HL-60 (cell line): ENCODE results near the gene EPHA1.
"Not testable (repeated sequence)": the region's sequence is repeated elsewhere in the genome, so short reads cannot be mapped to it uniquely, and the experiment has no call there.

Experiments
- DNase-seq, 2 experiments: peaks; one replicate each; pipeline ENCODE4 v3.0.0-alpha.2; 2010 to 2020; ENCODE audit warnings: low read depth in 1 of 2, low spot score in 1 of 2
- H3K27ac ChIP-seq: fragments of 250-450 bp; sonication (Bioruptor Pico); replicated peaks from 2 replicates; pipeline ENCODE4 v1.5.1; 2020; ENCODE audit warnings: mild to moderate bottlenecking, moderate library complexity
- H3K27me3 ChIP-seq: fragments of 250-450 bp; sonication (Bioruptor Pico); 2 replicates; pipeline ENCODE4 v1.5.1; 2021; ENCODE audit warnings: mild to moderate bottlenecking, moderate library complexity; ENCODE audit not compliant: insufficient read depth, poor library complexity, severe bottlenecking
- H3K4me3 ChIP-seq: replicated peaks from 2 replicates; pipeline ENCODE4 v1.5.1; 2011; ENCODE audit warnings: mild to moderate bottlenecking, control low read depth, low read length; ENCODE audit not compliant: insufficient read depth
- GABPA ChIP-seq: IDR thresholded peaks from 2 replicates; pipeline ENCODE4 v1.6.1; 2012; ENCODE audit warnings: low read depth
- POLR2AphosphoS5 ChIP-seq: IDR thresholded peaks from 2 replicates; pipeline ENCODE4 v1.6.1; 2012; ENCODE audit warnings: low read depth
- SPI1 ChIP-seq: IDR thresholded peaks from 2 replicates; pipeline ENCODE4 v1.6.1; 2012; ENCODE audit warnings: low read depth, mild to moderate bottlenecking, borderline replicate concordance
- TF ChIP-seq, protein P1 (sequence below): IDR thresholded peaks from 2 replicates; pipeline ENCODE4 v1.6.1; 2012; ENCODE audit warnings: low read depth; ENCODE audit not compliant: insufficient replicate concordance
- TF ChIP-seq, protein P2 (sequence below): IDR thresholded peaks from one replicate; pipeline ENCODE4 v1.5.1; 2011; ENCODE audit warnings: low read length, control low read depth, inconsistent platforms; ENCODE audit not compliant: insufficient read depth

EPHA1 gene

GRCh38 chr7:143426479-143427142 is 18.0 kb upstream of the EPHA1 start:
- H3K27ac ChIP-seq: no peak overlapping the region
- no peaks in the 10 kb centered on the region for H3K27me3 ChIP-seq
- no peak for TF ChIP-seq POLR2AphosphoS5
- TF ChIP-seq SPI1: no peak
- TF ChIP-seq GABPA: no peak
- TF ChIP-seq, protein P1, sequence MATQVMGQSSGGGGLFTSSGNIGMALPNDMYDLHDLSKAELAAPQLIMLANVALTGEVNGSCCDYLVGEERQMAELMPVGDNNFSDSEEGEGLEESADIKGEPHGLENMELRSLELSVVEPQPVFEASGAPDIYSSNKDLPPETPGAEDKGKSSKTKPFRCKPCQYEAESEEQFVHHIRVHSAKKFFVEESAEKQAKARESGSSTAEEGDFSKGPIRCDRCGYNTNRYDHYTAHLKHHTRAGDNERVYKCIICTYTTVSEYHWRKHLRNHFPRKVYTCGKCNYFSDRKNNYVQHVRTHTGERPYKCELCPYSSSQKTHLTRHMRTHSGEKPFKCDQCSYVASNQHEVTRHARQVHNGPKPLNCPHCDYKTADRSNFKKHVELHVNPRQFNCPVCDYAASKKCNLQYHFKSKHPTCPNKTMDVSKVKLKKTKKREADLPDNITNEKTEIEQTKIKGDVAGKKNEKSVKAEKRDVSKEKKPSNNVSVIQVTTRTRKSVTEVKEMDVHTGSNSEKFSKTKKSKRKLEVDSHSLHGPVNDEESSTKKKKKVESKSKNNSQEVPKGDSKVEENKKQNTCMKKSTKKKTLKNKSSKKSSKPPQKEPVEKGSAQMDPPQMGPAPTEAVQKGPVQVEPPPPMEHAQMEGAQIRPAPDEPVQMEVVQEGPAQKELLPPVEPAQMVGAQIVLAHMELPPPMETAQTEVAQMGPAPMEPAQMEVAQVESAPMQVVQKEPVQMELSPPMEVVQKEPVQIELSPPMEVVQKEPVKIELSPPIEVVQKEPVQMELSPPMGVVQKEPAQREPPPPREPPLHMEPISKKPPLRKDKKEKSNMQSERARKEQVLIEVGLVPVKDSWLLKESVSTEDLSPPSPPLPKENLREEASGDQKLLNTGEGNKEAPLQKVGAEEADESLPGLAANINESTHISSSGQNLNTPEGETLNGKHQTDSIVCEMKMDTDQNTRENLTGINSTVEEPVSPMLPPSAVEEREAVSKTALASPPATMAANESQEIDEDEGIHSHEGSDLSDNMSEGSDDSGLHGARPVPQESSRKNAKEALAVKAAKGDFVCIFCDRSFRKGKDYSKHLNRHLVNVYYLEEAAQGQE: no peak
- TF ChIP-seq, protein P2, sequence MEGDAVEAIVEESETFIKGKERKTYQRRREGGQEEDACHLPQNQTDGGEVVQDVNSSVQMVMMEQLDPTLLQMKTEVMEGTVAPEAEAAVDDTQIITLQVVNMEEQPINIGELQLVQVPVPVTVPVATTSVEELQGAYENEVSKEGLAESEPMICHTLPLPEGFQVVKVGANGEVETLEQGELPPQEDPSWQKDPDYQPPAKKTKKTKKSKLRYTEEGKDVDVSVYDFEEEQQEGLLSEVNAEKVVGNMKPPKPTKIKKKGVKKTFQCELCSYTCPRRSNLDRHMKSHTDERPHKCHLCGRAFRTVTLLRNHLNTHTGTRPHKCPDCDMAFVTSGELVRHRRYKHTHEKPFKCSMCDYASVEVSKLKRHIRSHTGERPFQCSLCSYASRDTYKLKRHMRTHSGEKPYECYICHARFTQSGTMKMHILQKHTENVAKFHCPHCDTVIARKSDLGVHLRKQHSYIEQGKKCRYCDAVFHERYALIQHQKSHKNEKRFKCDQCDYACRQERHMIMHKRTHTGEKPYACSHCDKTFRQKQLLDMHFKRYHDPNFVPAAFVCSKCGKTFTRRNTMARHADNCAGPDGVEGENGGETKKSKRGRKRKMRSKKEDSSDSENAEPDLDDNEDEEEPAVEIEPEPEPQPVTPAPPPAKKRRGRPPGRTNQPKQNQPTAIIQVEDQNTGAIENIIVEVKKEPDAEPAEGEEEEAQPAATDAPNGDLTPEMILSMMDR: no peak
- no peak for DNase-seq
- H3K4me3 ChIP-seq: no peak overlapping the region

GRCh38 chr7:143424476-143424875 is 15.8 kb upstream of the EPHA1 start:
- DNase-seq, H3K27ac ChIP-seq, H3K27me3 ChIP-seq, H3K4me3 ChIP-seq: not testable (repeated sequence)

DNA sequence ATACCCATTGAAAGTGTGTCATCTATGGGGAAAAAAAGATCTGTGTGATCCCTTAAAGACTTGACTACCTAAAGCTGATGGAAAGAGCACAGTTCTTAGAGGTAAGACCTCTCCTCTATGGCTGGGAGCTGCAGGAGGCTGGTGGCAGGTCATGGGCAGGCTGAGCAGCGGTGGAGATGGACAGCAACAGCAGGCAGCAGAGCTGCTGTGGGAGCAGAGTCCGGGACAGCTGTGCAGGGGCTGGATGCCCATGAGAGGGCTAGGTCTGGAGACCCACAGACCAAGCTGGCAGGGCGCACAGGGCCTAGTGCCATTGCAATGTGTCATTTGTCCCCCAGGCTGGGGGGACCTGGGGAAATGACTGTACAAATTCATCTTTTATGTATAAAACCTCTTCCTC is 13.4 kb upstream of the EPHA1 start:
- Histone ChIP-seq H3K27ac (no peak overlapping the region), H3K27me3 (no peaks in the 10 kb centered on the region), H3K4me3 (no peak overlapping the region)
- no peak for DNase-seq
- no peak for TF ChIP-seq GABPA
- no peak for TF ChIP-seq POLR2AphosphoS5
- TF ChIP-seq SPI1: no peak
- TF ChIP-seq, protein P2: no peak
- TF ChIP-seq, protein P1: no peak

- not testable (repeated sequence) for DNase-seq, H3K27me3 ChIP-seq, H3K27ac ChIP-seq, H3K4me3 ChIP-seq
Measured at GRCh38 chr7:143420624-143421023, 12.0 kb upstream of the EPHA1 start.

DNA sequence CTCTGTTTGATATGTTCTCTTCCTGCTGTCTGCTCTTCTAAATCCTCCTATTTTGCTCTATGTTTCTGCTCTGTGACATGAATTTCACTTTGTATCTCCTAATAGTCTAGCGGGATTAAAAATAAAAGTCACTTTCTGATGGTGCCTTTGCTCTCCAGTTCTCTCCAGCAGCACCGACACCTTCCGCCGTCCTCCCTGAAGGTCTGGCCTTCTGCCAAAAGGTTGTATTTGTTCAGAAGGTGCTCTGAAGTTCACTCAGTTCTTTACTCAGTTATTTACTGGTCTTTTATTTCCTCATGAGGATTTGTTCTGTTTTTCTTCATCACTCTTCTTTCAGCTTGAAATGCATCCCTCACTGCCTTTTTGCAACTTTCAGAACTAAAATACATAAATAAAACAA is 11.2 kb upstream of the EPHA1 start:
- Histone ChIP-seq H3K4me3 (no peak overlapping the region), H3K27me3 (no peaks in the 10 kb centered on the region), H3K27ac (no peak overlapping the region)
- DNase-seq: no peak
- TF ChIP-seq, protein P1: no peak
- TF ChIP-seq SPI1 (no peak), POLR2AphosphoS5 (no peak), GABPA (no peak)
- TF ChIP-seq, protein P2: no peak
